NB4 (cell line): ENCODE data around the gene DAB1.

ENCODE experiments used
- CTCF ChIP-seq: IDR thresholded peaks from one replicate; pipeline ENCODE4 v1.5.1; 2012; ENCODE audit warnings: low read depth, low read length
- MAX ChIP-seq: IDR thresholded peaks from 2 replicates; pipeline ENCODE4 v1.6.1; 2011; ENCODE audit warnings: low read depth, low read length
- MYC ChIP-seq: IDR thresholded peaks from 2 replicates; pipeline ENCODE4 v1.6.1; 2011; ENCODE audit warnings: low read depth, low read length
- POLR2A ChIP-seq: IDR thresholded peaks from 2 replicates; pipeline ENCODE4 v1.6.1; 2011; ENCODE audit warnings: mild to moderate bottlenecking; ENCODE audit not compliant: insufficient read length; ENCODE audit errors: extremely low read depth

DNA sequence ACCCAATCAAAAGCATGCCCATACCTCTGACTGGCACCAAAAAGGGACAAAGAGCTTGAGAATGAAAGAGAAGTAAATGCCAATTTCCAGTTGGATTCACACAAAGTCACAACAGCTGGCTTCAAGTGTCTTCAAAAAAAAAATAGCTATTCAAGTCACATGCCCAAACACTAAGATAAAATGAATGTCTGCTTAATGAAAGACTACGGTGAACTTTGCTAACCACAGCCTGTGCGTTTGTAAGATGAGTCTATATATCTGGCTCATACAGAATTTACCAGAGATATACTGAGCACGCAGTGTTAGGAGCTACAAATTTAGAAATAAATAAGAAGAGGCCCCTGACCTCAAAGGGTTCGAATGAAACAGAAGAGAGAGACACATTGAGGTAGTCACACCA is 73.2 kb downstream of the DAB1 start:
- TF ChIP-seq POLR2A (no peak), CTCF (no peak), MAX (no peak), MYC (no peak)
